Measurements from ENCODE around the gene NLRP3.

NLRP3 gene

GRCh38 chr1:247482747-247483146, 66.8 kb downstream of the NLRP3 start:
- TF ChIP-seq CTCF (conservative IDR thresholded peaks at IDR 0.05), result no peak
- H3K27ac ChIP-seq, result no peak overlapping the region

- peak; percentile 74 for TF ChIP-seq CTCF (conservative IDR thresholded peaks at IDR 0.05)
- no peak overlapping the region for H3K27ac ChIP-seq
These were observed 71.1 kb downstream of the NLRP3 start for GRCh38 chr1:247487057-247487456.

GRCh38 chr1:247491328-247491727, 75.4 kb downstream of the NLRP3 start:
- no peak overlapping the region for H3K27ac ChIP-seq
- no peak for TF ChIP-seq CTCF (conservative IDR thresholded peaks at IDR 0.05)

GRCh38 chr1:247493106-247493505, 77.1 kb downstream of the NLRP3 start:
- no peak for TF ChIP-seq CTCF (conservative IDR thresholded peaks at IDR 0.05)
- H3K27ac ChIP-seq, result no peak overlapping the region

- no peak overlapping the region for H3K27ac ChIP-seq
- no peak for TF ChIP-seq CTCF (conservative IDR thresholded peaks at IDR 0.05)
These were observed 78.8 kb downstream of the NLRP3 start for GRCh38 chr1:247494767-247495166.

GRCh38 chr1:247496581-247497285, 80.8 kb downstream of the NLRP3 start:
- no peak overlapping the region for H3K27ac ChIP-seq
- TF ChIP-seq CTCF (conservative IDR thresholded peaks at IDR 0.05), result no peak

Data from VCaP (cell line).